K562 (cell line): ENCODE results near the gene GLE1. TPM values are rescaled to one million over a fixed set of nuclear protein-coding genes. Genes with fewer than 3 reads are reported as not detected.

Experiments used
- CHD1 ChIP-seq: fragments of 200-600 bp; sonication (generic); IDR thresholded peaks from one replicate; pipeline ENCODE4 v1.6.1; 2012; ENCODE audit warnings: mild to moderate bottlenecking, moderate library complexity, low read length, inconsistent platforms
- E2F8 ChIP-seq: fragments of 450-650 bp; IDR thresholded peaks from 2 replicates; pipeline ENCODE4 v1.7.1; 2018; ENCODE audit warnings: mild to moderate bottlenecking, low read depth; ENCODE audit not compliant: partially characterized antibody
- GMEB1 ChIP-seq: fragments of 250-450 bp; sonication (Bioruptor Pico); IDR thresholded peaks from 2 replicates; pipeline ENCODE4 v1.4.0; 2020; ENCODE audit warnings: mild to moderate bottlenecking
- ZNF143 ChIP-seq: sonication (generic); formaldehyde crosslinking; IDR thresholded peaks from 2 replicates; pipeline ENCODE4 v1.9.0; 2022; ENCODE audit warnings: mild to moderate bottlenecking, missing genetic modification reagents
- polyA plus RNA-seq, 8 experiments: library from polyadenylated mRNA; depleted of rRNA in 4 of 8; stranded (reverse) in 5 of 8; unstranded in 3 of 8; fragments of >200 nt; fragmentation: Nextera tagmentation in 2 of 8; fragmentation: Illumina TruSeq in 1 of 8; extraction: Ambion mirVana in 2 of 8; extraction: Trizol in 1 of 8; gene quantifications; 2 replicates each; pipeline versions ENCODE4 v1.2.1 to v1.2.3, GENCODE V29; 2011 to 2014; ENCODE audit warnings: inconsistent platforms in 1 of 8, missing spikeins in 1 of 8
- total RNA-seq, 7 experiments: library from RNA; depleted of rRNA in 6 of 7; stranded (reverse); fragments of >200 nt in 6 of 7; fragmentation: Illumina TruSeq in 2 of 7; extraction: Trizol in 2 of 7; gene quantifications; 2 replicates each; pipeline versions ENCODE4 v1.2.1 to v1.2.3, GENCODE V29; 2011 to 2021; ENCODE audit warnings: low replicate concordance in 1 of 7
- TF ChIP-seq, protein P1 (sequence below): sonication (generic); formaldehyde crosslinking; IDR thresholded peaks from 2 replicates; pipeline ENCODE4 v1.8.0; 2022; ENCODE audit warnings: mild to moderate bottlenecking, low read depth, missing genetic modification reagents
- TF ChIP-seq, protein P2 (sequence below): fragments of 450-650 bp; IDR thresholded peaks from 2 replicates; pipeline ENCODE4 v1.6.1; 2017; ENCODE audit warnings: antibody characterized with exemption

Gene GLE1
- total and polyA plus RNA-seq, 9 of the 15 experiments (the other 6 are each of a cell fraction or from before 2014, with no cell fraction given): 15.9 to 44.8 (median 37.6) TPM

DNA sequence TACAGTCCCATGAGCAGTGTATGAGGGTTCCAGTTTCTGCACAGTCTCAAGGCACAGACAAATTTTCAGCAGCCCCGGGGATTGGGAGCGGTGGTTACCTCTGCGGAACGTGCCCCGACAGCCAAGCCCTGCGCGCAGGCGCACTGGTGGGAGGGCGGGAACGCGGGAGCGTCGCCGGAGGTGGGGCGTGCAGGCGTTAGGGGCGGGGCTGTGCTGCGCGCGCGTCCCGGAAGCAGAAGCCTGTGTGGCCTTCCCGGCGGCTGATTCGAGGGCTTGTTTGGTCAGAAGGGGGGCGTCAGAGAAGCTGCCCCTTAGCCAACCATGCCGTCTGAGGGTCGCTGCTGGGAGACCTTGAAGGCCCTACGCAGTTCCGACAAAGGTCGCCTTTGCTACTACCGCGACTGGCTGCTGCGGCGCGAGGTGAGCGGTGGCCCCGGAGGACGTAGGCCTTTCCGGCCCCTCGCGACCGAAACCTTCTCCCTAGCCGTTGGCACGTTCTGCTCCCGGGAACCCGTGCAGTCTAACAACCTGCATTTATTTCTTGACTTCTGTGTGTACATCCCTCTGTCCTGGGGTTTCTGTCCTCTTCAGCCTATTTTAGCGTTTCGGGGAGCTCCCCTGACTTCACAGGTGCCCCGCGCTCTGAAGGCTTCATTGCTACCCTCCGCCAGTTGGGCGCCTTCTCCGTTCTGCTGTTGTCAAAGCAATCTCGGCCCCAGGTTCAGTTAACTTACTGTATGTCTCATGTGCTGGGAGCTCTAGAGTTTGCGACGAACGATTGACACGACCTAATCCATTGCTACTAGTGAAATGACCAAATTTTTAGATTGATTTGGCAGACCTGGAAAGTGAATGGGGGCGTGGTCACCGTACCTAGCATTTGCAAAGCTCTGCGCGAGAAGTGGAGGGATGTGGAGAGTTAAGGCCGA, at the start of gene GLE1 (continued):
- peak; percentile 23 for TF ChIP-seq E2F8
- TF ChIP-seq, protein P1, sequence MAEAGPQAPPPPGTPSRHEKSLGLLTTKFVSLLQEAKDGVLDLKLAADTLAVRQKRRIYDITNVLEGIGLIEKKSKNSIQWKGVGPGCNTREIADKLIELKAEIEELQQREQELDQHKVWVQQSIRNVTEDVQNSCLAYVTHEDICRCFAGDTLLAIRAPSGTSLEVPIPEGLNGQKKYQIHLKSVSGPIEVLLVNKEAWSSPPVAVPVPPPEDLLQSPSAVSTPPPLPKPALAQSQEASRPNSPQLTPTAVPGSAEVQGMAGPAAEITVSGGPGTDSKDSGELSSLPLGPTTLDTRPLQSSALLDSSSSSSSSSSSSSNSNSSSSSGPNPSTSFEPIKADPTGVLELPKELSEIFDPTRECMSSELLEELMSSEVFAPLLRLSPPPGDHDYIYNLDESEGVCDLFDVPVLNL (CRISPR knock-in tag): peak; percentile 72; the same call in 1 of the 2 replicates
- TF ChIP-seq, protein P2, sequence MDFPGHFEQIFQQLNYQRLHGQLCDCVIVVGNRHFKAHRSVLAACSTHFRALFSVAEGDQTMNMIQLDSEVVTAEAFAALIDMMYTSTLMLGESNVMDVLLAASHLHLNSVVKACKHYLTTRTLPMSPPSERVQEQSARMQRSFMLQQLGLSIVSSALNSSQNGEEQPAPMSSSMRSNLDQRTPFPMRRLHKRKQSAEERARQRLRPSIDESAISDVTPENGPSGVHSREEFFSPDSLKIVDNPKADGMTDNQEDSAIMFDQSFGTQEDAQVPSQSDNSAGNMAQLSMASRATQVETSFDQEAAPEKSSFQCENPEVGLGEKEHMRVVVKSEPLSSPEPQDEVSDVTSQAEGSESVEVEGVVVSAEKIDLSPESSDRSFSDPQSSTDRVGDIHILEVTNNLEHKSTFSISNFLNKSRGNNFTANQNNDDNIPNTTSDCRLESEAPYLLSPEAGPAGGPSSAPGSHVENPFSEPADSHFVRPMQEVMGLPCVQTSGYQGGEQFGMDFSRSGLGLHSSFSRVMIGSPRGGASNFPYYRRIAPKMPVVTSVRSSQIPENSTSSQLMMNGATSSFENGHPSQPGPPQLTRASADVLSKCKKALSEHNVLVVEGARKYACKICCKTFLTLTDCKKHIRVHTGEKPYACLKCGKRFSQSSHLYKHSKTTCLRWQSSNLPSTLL: no peak
- TF ChIP-seq ZNF143 (CRISPR knock-in tag): peak; percentile 12; the same call in 1 of the 2 replicates
- peak; percentile 77 for TF ChIP-seq GMEB1 (CRISPR knock-in tag)
- TF ChIP-seq CHD1: peak; percentile 69
